Astrocyte of the spinal cord (primary cell): ENCODE data around the gene TAB3.
A peak's percentile ranks its signal among the peaks of the same experiment; 100 is the strongest.

ENCODE experiments used
- DNase-seq: peaks from one replicate; pipeline ENCODE4 v3.0.0; 2011; ENCODE audit warnings: low read depth, low spot score
- H3K4me3 ChIP-seq: 2 replicates; pipeline ENCODE4 v1.5.1; 2011; ENCODE audit warnings: low read depth, mild to moderate bottlenecking, low read length, moderate library complexity
- CTCF ChIP-seq: IDR thresholded peaks from 2 replicates; pipeline ENCODE4 v1.5.1; 2012; ENCODE audit warnings: low read depth, mild to moderate bottlenecking, low read length, inconsistent platforms
- in situ Hi-C: cut with HindIII; loops from 2 replicates; pipeline ENCODE4 v1.10.0; 2017; ENCODE audit warnings: low sequenced_read_pairs

TAB3 gene

DNA sequence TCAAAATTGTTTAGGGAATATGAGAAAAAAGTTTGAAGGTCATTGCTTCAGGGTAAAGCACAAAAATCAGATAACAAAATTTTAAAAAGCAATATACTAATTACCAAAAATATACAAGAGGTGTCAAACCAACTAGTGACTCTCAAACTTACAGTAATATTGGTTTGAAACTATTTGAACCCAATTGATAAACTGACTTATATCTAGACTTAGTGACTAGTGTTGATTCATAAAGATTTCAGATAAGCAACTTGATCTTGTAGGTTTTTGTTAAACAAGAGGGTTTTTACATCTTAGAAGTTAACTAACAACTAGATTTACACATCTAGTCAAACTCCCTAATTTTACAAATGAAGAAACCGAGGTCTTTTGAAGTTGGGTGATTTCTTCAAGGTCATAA is 7.7 kb downstream of the TAB3 start:
- DNase-seq = no peak
- in situ Hi-C loops = no loop called here
- TF ChIP-seq CTCF = no peak
- H3K4me3 ChIP-seq = no peak overlapping the region

DNA sequence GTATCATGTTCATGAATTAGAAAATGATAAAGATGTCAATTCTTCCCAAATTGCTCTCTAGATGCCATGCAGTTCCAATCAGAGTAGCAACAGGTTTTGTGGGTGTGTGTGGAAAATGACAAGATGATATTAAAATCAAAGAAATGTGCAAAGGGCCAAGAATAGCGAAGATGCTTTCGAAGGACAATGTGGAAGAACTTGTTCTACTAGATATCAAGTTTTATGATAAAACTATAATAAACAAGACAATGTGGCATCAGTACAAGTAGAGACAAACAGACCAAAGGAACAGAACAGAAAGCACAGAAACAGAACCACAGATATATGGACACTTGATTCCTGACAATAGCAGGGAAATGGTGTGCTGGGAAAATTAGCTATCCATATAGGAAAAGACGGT is 9.0 kb downstream of the TAB3 start:
- in situ Hi-C loops = no loop called here

DNA sequence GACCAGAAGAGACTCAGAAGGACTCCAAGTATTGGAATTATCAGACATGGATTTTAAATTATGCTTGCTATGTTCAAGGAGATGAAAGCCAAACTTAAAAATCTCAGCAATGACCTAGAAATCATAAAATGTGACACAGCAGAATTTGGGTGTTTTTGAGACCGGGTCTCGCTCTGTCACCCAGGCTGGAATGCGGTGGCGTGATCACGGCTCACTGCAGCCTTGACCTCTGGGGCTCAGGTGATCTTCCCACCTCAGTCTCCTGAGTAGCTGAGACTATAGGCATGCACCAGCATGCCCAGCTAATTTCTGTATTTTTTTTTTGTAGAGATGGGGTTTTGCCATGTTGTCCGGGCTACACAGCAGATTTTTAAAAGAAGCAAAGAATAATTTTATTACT is 12.7 kb downstream of the TAB3 start:
- DNase-seq = no peak
- in situ Hi-C loops = no loop called here
- no peak for TF ChIP-seq CTCF
- H3K4me3 ChIP-seq = no peak overlapping the region

More for the DNA sequence above, 9.0 kb downstream of the TAB3 start:
- no peak for DNase-seq
- no peak for TF ChIP-seq CTCF
- H3K4me3 ChIP-seq = no peak overlapping the region

DNA sequence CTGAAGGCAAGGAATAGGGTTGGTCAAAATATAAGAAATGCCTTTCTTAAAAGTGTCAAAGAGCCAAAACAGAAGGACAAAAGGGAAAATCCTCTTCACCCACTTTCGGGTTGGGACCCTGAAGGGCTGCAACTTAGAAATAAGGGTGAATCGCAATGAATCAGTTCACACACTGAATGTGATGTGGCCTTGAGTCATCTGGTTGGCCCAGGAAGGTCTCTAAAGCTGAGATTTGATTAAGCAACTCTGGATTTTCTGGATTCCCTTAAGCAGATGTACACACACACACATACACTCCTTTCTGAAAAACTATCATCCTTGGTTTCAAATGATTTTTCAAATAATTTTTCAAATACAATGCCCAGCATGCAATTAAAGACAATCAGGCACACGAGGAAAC is 13.1 kb downstream of the TAB3 start:
- H3K4me3 ChIP-seq = no peak overlapping the region
- in situ Hi-C loops = no loop called here
- peak; percentile 54 for DNase-seq
- no peak for TF ChIP-seq CTCF

GRCh38 chrX:30874851-30875250 is 14.2 kb downstream of the TAB3 start:
- in situ Hi-C loops = no loop called here
- H3K4me3 ChIP-seq = no peak overlapping the region
- no peak for TF ChIP-seq CTCF
- DNase-seq = no peak

GRCh38 chrX:30870572-30870971 is 18.5 kb downstream of the TAB3 start:
- in situ Hi-C loops = no loop called here
- no peak overlapping the region for H3K4me3 ChIP-seq
- no peak for DNase-seq
- no peak for TF ChIP-seq CTCF

GRCh38 chrX:30865612-30866011 is 23.4 kb downstream of the TAB3 start:
- no peak for DNase-seq
- H3K4me3 ChIP-seq = no peak overlapping the region
- no peak for TF ChIP-seq CTCF
- in situ Hi-C loops = no loop called here
